MM.1S (cell line): ENCODE results near the gene ATOSA.

Experiments used
- CTCF ChIP-seq: fragments of 300-600 bp; sonication (generic); IDR thresholded peaks from 2 replicates; pipeline ENCODE4 v1.5.1; 2016; ENCODE audit warnings: antibody characterized with exemption, low read length, mixed read lengths
- EZH2phosphoT487 ChIP-seq: fragments of 300-600 bp; sonication (generic); IDR thresholded peaks from 2 replicates; pipeline ENCODE4 v1.6.1; 2018; ENCODE audit warnings: antibody characterized with exemption, low read length

- TF ChIP-seq CTCF (no peak), EZH2phosphoT487 (no peak)
Measured at GRCh38 chr15:52657338-52657737, 21.9 kb downstream of the ATOSA start.
